ENCODE results near the gene MYBPC3. TPM values are rescaled to one million over a fixed set of nuclear protein-coding genes. Genes with fewer than 3 reads are reported as not detected.

Gene MYBPC3
- polyA plus RNA-seq, 2 donors: 0.04 to 0.08 TPM

DNA sequence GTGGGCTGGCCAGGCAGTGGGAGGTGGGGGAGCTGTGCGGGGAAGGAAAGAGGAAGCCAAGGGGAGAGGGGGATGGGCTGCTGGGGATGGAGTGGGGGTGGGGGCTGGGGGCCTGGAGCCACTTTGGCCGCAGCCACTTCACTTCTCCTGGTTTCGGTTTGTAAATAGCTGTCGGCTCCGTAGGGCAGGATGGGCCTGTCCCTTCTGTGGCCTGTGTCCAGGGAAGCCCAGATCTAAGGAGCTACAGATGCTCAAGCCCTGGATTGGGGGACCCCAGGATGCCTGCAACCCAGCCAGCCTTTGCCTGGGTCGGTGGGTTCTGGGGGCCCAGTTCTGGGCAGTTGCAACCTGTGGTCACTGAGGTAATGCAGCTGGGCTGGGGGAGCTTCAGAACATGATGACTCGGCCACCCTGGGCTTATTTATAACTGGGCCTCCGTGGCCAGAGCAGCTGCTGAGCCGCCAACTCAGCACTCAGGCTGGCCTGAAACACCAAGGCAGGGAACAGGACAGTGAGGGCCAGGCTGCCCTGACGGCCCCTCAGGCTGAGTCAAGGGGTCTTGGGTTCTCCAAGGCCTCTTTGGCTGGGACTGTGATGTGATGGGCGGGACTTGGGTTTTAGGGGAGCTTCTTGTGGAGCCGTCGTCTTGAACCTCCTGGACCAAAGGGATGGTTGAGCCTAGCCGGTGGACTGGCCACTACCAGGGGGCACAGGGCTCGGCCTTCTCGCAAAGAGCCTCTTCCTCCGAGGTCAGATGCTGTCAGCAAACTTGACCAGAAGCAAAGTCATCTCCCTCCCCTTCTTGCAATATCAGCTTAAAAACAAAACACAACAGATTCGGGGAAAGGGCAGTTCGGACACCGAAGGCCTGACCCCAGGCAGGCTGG, 40.9 kb upstream of the MYBPC3 start:
- Histone ChIP-seq H3K36me3 (ENCODE audit: control insufficient read depth in 2 of 2, insufficient read depth in 2 of 2, low read length in 1 of 2) (no peaks in the 10 kb centered on the region), H3K9me3 (ENCODE audit: control insufficient read depth in 2 of 2, insufficient read depth in 1 of 2, low read depth in 1 of 2, low read length in 1 of 2) (no peaks in the 10 kb centered on the region), H3K27ac (ENCODE audit: low read depth in 2 of 2, low read length in 1 of 2) (peak overlapping the region; percentile 63 to 76), H3K27me3 (ENCODE audit: control insufficient read depth in 1 of 2, insufficient read depth in 2 of 2, low read length in 2 of 2) (no peaks in the 10 kb centered on the region), H3K4me3 (ENCODE audit: low read depth in 1 of 2, low read length in 2 of 2) (no peak overlapping the region), H3K4me1 (ENCODE audit: control insufficient read depth in 2 of 2, insufficient read depth in 2 of 2, low read length in 1 of 2) (peaks cover 2 to 14% of the 10 kb centered on the region in 2 donors)
- WGBS, 2 donors: 78 to 79% methylated on average over 20 of the region's 20 CpGs

GRCh38 chr11:47392546-47393162, 40.2 kb upstream of the MYBPC3 start:
- H3K9me3 ChIP-seq (ENCODE audit: control insufficient read depth in 2 of 2, insufficient read depth in 1 of 2, low read depth in 1 of 2, low read length in 1 of 2): no peaks in the 10 kb centered on the region
- H3K4me1 ChIP-seq (ENCODE audit: control insufficient read depth in 2 of 2, insufficient read depth in 2 of 2, low read length in 1 of 2): peaks cover 2 to 17% of the 10 kb centered on the region in 2 donors
- H3K27me3 ChIP-seq (ENCODE audit: control insufficient read depth in 1 of 2, insufficient read depth in 2 of 2, low read length in 2 of 2): no peaks in the 10 kb centered on the region
- 80 to 83% methylated on average over 14 of the region's 14 CpGs for WGBS, 2 donors
- H3K4me3 ChIP-seq (ENCODE audit: low read depth in 1 of 2, low read length in 2 of 2): no peak overlapping the region
- H3K27ac ChIP-seq (ENCODE audit: low read depth in 2 of 2, low read length in 1 of 2): peak overlapping the region in 1 of 2 donors; percentile 1
- H3K36me3 ChIP-seq (ENCODE audit: control insufficient read depth in 2 of 2, insufficient read depth in 2 of 2, low read length in 1 of 2): no peaks in the 10 kb centered on the region

- H3K4me1 ChIP-seq (ENCODE audit: control insufficient read depth in 2 of 2, insufficient read depth in 2 of 2, low read length in 1 of 2): peaks cover 2 to 17% of the 10 kb centered on the region in 2 donors
- H3K4me3 ChIP-seq (ENCODE audit: low read depth in 1 of 2, low read length in 2 of 2): no peak overlapping the region
- WGBS, 2 donors: 85 to 91% methylated on average over 16 of the region's 16 CpGs
- H3K36me3 ChIP-seq (ENCODE audit: control insufficient read depth in 2 of 2, insufficient read depth in 2 of 2, low read length in 1 of 2): no peaks in the 10 kb centered on the region
- H3K27ac ChIP-seq (ENCODE audit: low read depth in 2 of 2, low read length in 1 of 2): no peak overlapping the region
- no peaks in the 10 kb centered on the region for H3K9me3 ChIP-seq (ENCODE audit: control insufficient read depth in 2 of 2, insufficient read depth in 1 of 2, low read depth in 1 of 2, low read length in 1 of 2)
- H3K27me3 ChIP-seq (ENCODE audit: control insufficient read depth in 1 of 2, insufficient read depth in 2 of 2, low read length in 2 of 2): no peaks in the 10 kb centered on the region
Measured at GRCh38 chr11:47391711-47392432, 39.4 kb upstream of the MYBPC3 start.

DNA sequence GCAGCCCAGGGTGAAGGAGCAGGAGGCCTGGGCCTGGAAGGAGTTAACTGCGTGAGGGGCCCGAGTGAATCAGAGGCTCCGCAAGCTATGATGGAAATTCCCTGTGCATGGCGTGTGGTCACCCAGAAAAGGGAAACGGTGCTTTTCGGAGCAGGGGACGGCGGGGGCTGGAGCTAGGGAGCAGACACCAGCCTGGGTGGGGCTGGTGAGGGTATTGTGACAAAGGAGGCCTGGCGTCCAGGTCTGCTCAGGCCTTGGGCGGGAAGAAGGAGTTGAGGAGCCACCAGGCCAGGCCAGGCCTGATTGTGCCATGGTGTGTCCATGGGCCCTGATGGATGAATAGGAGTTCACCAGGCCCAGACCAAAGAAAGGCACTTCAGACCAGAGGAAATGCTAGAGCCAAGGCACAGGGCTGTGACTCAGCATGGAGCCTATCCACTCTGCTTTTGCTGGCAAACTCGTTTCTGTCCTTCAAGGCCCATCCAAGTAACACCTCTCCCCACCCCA, 38.6 kb upstream of the MYBPC3 start:
- Histone ChIP-seq H3K36me3 (ENCODE audit: control insufficient read depth in 2 of 2, insufficient read depth in 2 of 2, low read length in 1 of 2) (no peaks in the 10 kb centered on the region), H3K27ac (ENCODE audit: low read depth in 2 of 2, low read length in 1 of 2) (no peak overlapping the region), H3K4me3 (ENCODE audit: low read depth in 1 of 2, low read length in 2 of 2) (no peak overlapping the region), H3K27me3 (ENCODE audit: control insufficient read depth in 1 of 2, insufficient read depth in 2 of 2, low read length in 2 of 2) (no peaks in the 10 kb centered on the region), H3K9me3 (ENCODE audit: control insufficient read depth in 2 of 2, insufficient read depth in 1 of 2, low read depth in 1 of 2, low read length in 1 of 2) (no peaks in the 10 kb centered on the region), H3K4me1 (ENCODE audit: control insufficient read depth in 2 of 2, insufficient read depth in 2 of 2, low read length in 1 of 2) (peaks cover 2 to 17% of the 10 kb centered on the region in 2 donors)
- 84% methylated on average over 11 of the region's 11 CpGs for WGBS, 2 donors

DNA sequence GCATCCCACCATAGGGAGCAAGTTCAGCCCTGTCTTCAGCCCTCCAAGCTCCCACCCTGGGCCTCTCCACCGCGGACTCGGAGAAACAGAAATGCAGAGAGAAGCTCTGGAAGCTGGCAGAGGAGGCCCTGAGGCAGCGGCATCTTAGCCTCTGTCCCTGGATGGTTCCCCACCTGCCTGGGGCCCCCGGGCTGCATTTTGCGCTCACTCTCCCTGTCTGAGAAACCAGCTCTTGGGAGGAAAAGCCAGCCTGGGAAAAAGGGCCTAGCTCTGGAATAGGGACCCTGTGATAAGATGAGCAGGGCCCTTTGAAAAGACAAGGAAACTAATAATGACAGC, 37.9 kb upstream of the MYBPC3 start:
- WGBS, 2 donors: 93 to 95% methylated on average over 6 of the region's 6 CpGs
- H3K4me3 ChIP-seq (ENCODE audit: low read depth in 1 of 2, low read length in 2 of 2): no peak overlapping the region
- H3K9me3 ChIP-seq (ENCODE audit: control insufficient read depth in 2 of 2, insufficient read depth in 1 of 2, low read depth in 1 of 2, low read length in 1 of 2): no peaks in the 10 kb centered on the region
- H3K4me1 ChIP-seq (ENCODE audit: control insufficient read depth in 2 of 2, insufficient read depth in 2 of 2, low read length in 1 of 2): peaks cover 2 to 17% of the 10 kb centered on the region in 2 donors
- no peaks in the 10 kb centered on the region for H3K36me3 ChIP-seq (ENCODE audit: control insufficient read depth in 2 of 2, insufficient read depth in 2 of 2, low read length in 1 of 2)
- no peaks in the 10 kb centered on the region for H3K27me3 ChIP-seq (ENCODE audit: control insufficient read depth in 1 of 2, insufficient read depth in 2 of 2, low read length in 2 of 2)
- H3K27ac ChIP-seq (ENCODE audit: low read depth in 2 of 2, low read length in 1 of 2): no peak overlapping the region

- no peak overlapping the region for H3K4me3 ChIP-seq (ENCODE audit: low read depth in 1 of 2, low read length in 2 of 2)
- 78 to 85% methylated on average over 17 of the region's 17 CpGs for WGBS, 2 donors
Measured at GRCh38 chr11:47389577-47390421, 37.3 kb upstream of the MYBPC3 start.

DNA sequence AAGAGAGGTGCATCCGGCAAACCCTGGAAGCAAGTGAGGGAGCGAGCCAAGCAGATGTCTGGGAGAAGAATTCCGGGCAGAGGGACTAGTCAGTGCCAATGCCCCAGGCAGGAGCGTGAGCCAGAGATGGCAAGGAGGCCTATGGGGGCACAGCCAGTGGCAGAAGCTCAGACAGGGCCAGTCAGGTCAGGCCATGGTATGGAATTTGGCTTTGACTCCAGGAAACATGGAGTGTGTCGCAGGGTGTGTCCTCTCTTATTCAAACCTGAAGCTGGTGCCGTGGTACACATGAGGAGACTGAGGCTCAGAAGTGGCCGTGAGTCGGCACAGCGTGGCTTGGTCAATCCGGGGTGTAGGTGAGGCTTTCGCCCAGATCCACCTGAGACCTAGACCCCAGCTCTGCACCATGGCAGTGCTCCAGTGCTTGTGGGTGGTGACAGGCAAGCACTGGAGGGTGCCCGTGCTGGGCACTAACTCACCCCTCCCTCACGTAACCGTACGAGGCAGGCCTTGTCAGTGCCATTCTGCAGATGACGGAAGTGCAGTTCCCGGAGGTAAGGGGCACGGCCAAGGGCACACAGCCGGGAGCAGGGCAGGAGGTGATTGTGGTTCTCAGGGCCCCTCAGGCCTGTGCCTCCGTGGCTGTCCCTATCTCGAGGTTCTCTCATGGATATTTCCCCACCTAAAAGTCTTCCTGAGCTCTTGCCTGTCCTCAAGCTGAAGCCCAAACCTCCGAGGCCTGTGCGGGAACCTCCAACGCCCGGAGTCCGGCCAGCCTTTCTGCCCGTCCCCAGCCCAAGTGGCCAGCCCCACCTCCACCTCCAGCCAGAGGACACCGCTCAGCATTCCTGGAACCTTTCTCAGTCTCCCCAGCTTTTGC, 36.4 kb upstream of the MYBPC3 start:
- peaks cover 2 to 15% of the 10 kb centered on the region in 2 donors for H3K4me1 ChIP-seq (ENCODE audit: control insufficient read depth in 2 of 2, insufficient read depth in 2 of 2, low read length in 1 of 2)
- no peaks in the 10 kb centered on the region for H3K9me3 ChIP-seq (ENCODE audit: control insufficient read depth in 2 of 2, insufficient read depth in 1 of 2, low read depth in 1 of 2, low read length in 1 of 2)
- no peaks in the 10 kb centered on the region for H3K27me3 ChIP-seq (ENCODE audit: control insufficient read depth in 1 of 2, insufficient read depth in 2 of 2, low read length in 2 of 2)
- peak overlapping the region; percentile 86 to 87 for H3K27ac ChIP-seq (ENCODE audit: low read depth in 2 of 2, low read length in 1 of 2)
- H3K4me3 ChIP-seq (ENCODE audit: low read depth in 1 of 2, low read length in 2 of 2): no peak overlapping the region
- 49 to 72% methylated on average over 28 of the region's 28 CpGs for WGBS, 2 donors
- H3K36me3 ChIP-seq (ENCODE audit: control insufficient read depth in 2 of 2, insufficient read depth in 2 of 2, low read length in 1 of 2): no peaks in the 10 kb centered on the region

More at GRCh38 chr11:47389577-47390421, 37.3 kb upstream of the MYBPC3 start:
- H3K27me3 ChIP-seq (ENCODE audit: control insufficient read depth in 1 of 2, insufficient read depth in 2 of 2, low read length in 2 of 2): no peaks in the 10 kb centered on the region
- peaks cover 2 to 17% of the 10 kb centered on the region in 2 donors for H3K4me1 ChIP-seq (ENCODE audit: control insufficient read depth in 2 of 2, insufficient read depth in 2 of 2, low read length in 1 of 2)
- no peaks in the 10 kb centered on the region for H3K36me3 ChIP-seq (ENCODE audit: control insufficient read depth in 2 of 2, insufficient read depth in 2 of 2, low read length in 1 of 2)
- peak overlapping the region; percentile 86 to 87 for H3K27ac ChIP-seq (ENCODE audit: low read depth in 2 of 2, low read length in 1 of 2)
- H3K9me3 ChIP-seq (ENCODE audit: control insufficient read depth in 2 of 2, insufficient read depth in 1 of 2, low read depth in 1 of 2, low read length in 1 of 2): no peaks in the 10 kb centered on the region

GRCh38 chr11:47387944-47388696, 35.6 kb upstream of the MYBPC3 start:
- Histone ChIP-seq H3K36me3 (ENCODE audit: control insufficient read depth in 2 of 2, insufficient read depth in 2 of 2, low read length in 1 of 2) (no peaks in the 10 kb centered on the region), H3K9me3 (ENCODE audit: control insufficient read depth in 2 of 2, insufficient read depth in 1 of 2, low read depth in 1 of 2, low read length in 1 of 2) (no peaks in the 10 kb centered on the region), H3K27ac (ENCODE audit: low read depth in 2 of 2, low read length in 1 of 2) (peak overlapping the region; percentile 86 to 87), H3K4me3 (ENCODE audit: low read depth in 1 of 2, low read length in 2 of 2) (no peak overlapping the region), H3K27me3 (ENCODE audit: control insufficient read depth in 1 of 2, insufficient read depth in 2 of 2, low read length in 2 of 2) (no peaks in the 10 kb centered on the region), H3K4me1 (ENCODE audit: control insufficient read depth in 2 of 2, insufficient read depth in 2 of 2, low read length in 1 of 2) (peaks cover 2 to 15% of the 10 kb centered on the region in 2 donors)
- 51 to 69% methylated on average over 13 of the region's 13 CpGs for WGBS, 2 donors
